Activated CD4-positive, alpha-beta memory T cell treated with anti-CD3 and anti-CD28 coated beads, Interleukin-2, amount 10 ng/mL, durations not matched to agents 7 days and 5 days (primary cell): ENCODE results near the gene MDC1. TPM values are rescaled to one million over a fixed set of nuclear protein-coding genes. Genes with fewer than 3 reads are reported as not detected.

Experiments
- CTCF ChIA-PET: fragments of 350-600 bp; sonication (Branson Sonifier 250); formaldehyde crosslinking; loops from one replicate; lab custom pipeline; 2021; ENCODE audit warnings: antibody characterized with exemption, inconsistent platforms; lab: Charles Lee
- POLR2A ChIA-PET: fragments of 350-600 bp; sonication (Branson Sonifier 250); formaldehyde crosslinking; loops from one replicate; lab custom pipeline; 2021; ENCODE audit warnings: antibody characterized with exemption; lab: Charles Lee
- DNase-seq: peaks from one replicate; pipeline ENCODE4 v3.0.0-alpha.2; 2020
- H3K27ac Mint-ChIP-seq: one replicate; pipeline ENCODE4 v1.8.0; 2021; ENCODE audit warnings: mild to moderate bottlenecking, mixed read lengths
- H3K27me3 Mint-ChIP-seq: one replicate; pipeline ENCODE4 v1.8.0; 2021; ENCODE audit warnings: mixed read lengths
- H3K36me3 Mint-ChIP-seq: one replicate; pipeline ENCODE4 v1.8.0; 2021; ENCODE audit warnings: low read depth, mixed read lengths
- H3K4me1 Mint-ChIP-seq: one replicate; pipeline ENCODE4 v1.8.0; 2021; ENCODE audit warnings: mixed read lengths
- H3K4me3 Mint-ChIP-seq: one replicate; pipeline ENCODE4 v1.8.0; 2021; ENCODE audit warnings: mild to moderate bottlenecking, mixed read lengths
- H3K9me3 Mint-ChIP-seq: one replicate; pipeline ENCODE4 v1.8.0; 2021; ENCODE audit warnings: mixed read lengths
- total RNA-seq, 2 experiments: library from RNA; stranded (reverse); gene quantifications; one replicate each; pipeline ENCODE4 v1.2.3, GENCODE V29; 2021

MDC1 gene
- total RNA-seq, 2 experiments from 2014 or later: 49.7 to 54.6 TPM

DNA sequence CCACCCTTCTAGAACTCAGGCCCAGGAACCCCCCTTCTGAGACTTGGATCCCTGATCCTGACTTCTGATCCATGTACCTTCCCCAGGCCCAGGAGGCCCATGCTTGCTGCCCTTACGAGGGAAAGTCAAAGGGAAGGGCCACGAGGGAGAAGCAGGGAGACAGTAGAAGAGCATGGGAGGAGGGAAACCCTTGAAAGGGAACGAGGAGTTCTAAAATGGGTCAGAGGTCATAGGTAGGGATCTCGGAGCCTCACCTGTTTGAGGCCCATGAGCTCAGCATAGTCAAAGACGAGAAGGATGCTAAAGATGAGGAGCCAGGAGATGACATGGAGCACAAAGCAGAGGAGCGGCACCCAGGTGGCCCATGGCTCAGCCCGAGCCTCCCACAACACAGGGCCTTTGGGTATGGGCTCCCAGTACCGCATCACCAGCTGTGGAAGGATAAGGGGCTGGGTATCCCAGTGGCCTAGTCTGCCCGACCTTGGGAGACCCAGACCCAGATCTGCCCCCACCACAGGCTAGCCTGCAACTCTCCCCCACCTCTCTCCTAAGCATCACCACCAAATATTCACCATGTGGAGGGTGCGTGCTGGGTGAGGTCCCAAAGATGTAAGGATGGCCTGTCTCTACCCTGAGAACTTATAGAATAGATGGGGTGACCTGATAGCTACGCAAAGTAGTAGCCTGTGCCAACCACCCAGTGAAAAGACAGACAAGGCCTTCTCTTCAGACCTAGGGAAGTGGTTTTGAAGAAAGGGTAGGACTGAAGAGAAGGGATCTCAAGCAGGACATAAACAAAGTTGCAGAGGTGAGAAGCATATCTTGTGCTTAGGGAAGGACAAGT, 27.8 kb downstream of the MDC1 start:
- Mint-ChIP-seq H3K4me1 (peaks cover 43% of the 10 kb centered on the region), H3K36me3 (peaks cover 40% of the 10 kb centered on the region), H3K4me3 (peak overlapping the region; percentile 93), H3K27me3 (no peaks in the 10 kb centered on the region), H3K27ac (peak overlapping the region; percentile 94), H3K9me3 (no peaks in the 10 kb centered on the region)
- CTCF ChIA-PET: interaction anchor here (1.2 to 4.8 kb wide), 4 partner anchors 10 to 42 kb away, joined by 4 to 31 read pairs (median 16); partner anchors contain the start of genes MDC1 and TUBB
- DNase-seq: no peak
- POLR2A ChIA-PET: interaction anchor here (1.1 to 6.6 kb wide), 8 partner anchors 9 to 74 kb away, joined by 3 to 88 read pairs (median 8); partner anchors contain the start of genes MDC1 and TUBB

GRCh38 chr6:30688569-30688968, 28.5 kb downstream of the MDC1 start:
- H3K27ac Mint-ChIP-seq: peak overlapping the region; percentile 94
- H3K4me1 Mint-ChIP-seq: peaks cover 43% of the 10 kb centered on the region
- POLR2A ChIA-PET: interaction anchor here (1.1 to 6.6 kb wide), 9 partner anchors 8 to 73 kb away, joined by 3 to 88 read pairs (median 6); partner anchors contain the start of genes MDC1 and TUBB
- H3K4me3 Mint-ChIP-seq: peak overlapping the region; percentile 93
- H3K9me3 Mint-ChIP-seq: no peaks in the 10 kb centered on the region
- CTCF ChIA-PET: interaction anchor here (1.2 to 4.8 kb wide), 4 partner anchors 10 to 42 kb away, joined by 4 to 31 read pairs (median 16); partner anchors contain the start of genes MDC1 and TUBB
- no peak for DNase-seq
- H3K27me3 Mint-ChIP-seq: no peaks in the 10 kb centered on the region
- peaks cover 46% of the 10 kb centered on the region for H3K36me3 Mint-ChIP-seq

DNA sequence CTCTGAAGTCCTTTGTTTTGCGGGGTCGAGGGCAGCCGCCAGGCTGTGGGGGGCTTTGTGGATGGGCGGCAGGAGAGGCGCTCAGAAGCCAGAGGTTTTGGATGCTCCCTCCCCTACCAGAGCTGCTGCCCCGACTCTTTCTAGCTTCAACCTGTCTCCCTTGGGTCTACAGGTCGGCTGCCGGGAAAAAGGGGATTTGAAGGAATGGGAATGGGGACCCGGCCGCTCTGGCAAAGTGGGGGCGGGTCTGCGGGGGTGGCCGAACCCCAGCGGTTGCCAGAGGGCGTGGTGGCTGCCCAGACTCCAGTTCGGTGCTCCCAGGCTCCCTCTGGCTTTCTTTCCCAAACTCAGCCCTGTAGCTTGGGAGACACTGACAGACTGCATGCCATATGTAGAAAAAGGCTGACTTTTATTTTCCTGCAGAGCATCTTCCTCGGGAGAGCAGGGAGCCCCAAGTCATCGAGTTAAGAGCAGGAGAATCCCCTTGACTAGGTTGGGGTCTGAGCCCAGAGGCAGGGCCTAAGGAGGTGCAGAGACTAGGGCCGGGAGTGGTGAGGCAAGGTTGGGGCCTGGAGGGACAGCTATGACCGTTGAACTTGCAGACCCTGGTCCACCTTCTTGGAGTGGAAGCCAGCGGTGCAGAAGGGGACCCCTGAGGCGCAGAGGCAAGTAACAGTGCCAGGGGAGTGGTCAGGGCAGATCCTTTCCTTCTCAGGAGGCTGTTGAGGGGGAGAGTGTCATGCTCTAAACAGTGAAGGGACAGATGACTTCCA, 29.2 kb downstream of the MDC1 start:
- Mint-ChIP-seq H3K4me1 (peaks cover 43% of the 10 kb centered on the region), H3K9me3 (no peaks in the 10 kb centered on the region), H3K27me3 (no peaks in the 10 kb centered on the region), H3K27ac (peak overlapping the region; percentile 94), H3K4me3 (peak overlapping the region; percentile 93), H3K36me3 (peaks cover 54% of the 10 kb centered on the region)
- POLR2A ChIA-PET: interaction anchor here (1.1 to 6.6 kb wide), 13 partner anchors 8 to 361 kb away, joined by 3 to 88 read pairs (median 6); partner anchors contain the start of genes MDC1, MRPS18B, PPP1R10 and TRIM39
- CTCF ChIA-PET: interaction anchor here (0.7 to 4.8 kb wide), 6 partner anchors 9 to 43 kb away, joined by 3 to 31 read pairs (median 10); partner anchors contain the start of genes DHX16, MDC1 and TUBB
- no peak for DNase-seq

GRCh38 chr6:30686908-30687658, 30.0 kb downstream of the MDC1 start:
- H3K36me3 Mint-ChIP-seq: peaks cover 61% of the 10 kb centered on the region
- H3K27ac Mint-ChIP-seq: peak overlapping the region; percentile 94
- peak; percentile 85 for DNase-seq
- H3K9me3 Mint-ChIP-seq: no peaks in the 10 kb centered on the region
- POLR2A ChIA-PET: interaction anchor here (1.1 to 6.6 kb wide), 10 partner anchors 8 to 360 kb away, joined by 3 to 88 read pairs (median 10); partner anchors contain the start of genes MDC1, MRPS18B, PPP1R10 and TRIM39
- no peaks in the 10 kb centered on the region for H3K27me3 Mint-ChIP-seq
- CTCF ChIA-PET: interaction anchor here (1.1 to 4.8 kb wide), 5 partner anchors 8 to 44 kb away, joined by 3 to 31 read pairs (median 10); partner anchors contain the start of genes DHX16, MDC1 and TUBB
- peak overlapping the region; percentile 93 for H3K4me3 Mint-ChIP-seq
- H3K4me1 Mint-ChIP-seq: peaks cover 42% of the 10 kb centered on the region

- peaks cover 37% of the 10 kb centered on the region for H3K4me1 Mint-ChIP-seq
- peaks cover 70% of the 10 kb centered on the region for H3K36me3 Mint-ChIP-seq
- POLR2A ChIA-PET: interaction anchor here (0.9 to 8.5 kb wide), 8 partner anchors 14 to 129 kb away, joined by 3 to 561 read pairs (median 6); partner anchors contain the start of genes DHX16, MDC1, MRPS18B and TUBB
Measured at GRCh38 chr6:30686009-30686907, 30.8 kb downstream of the MDC1 start, which contains the start of gene PPP1R18. PPP1R18 (minus strand) TSS chr6:30686645; CDS start chr6:30686018, 627 bp downstream.

GRCh38 chr6:30685157-30686008, 31.7 kb downstream of the MDC1 start:
- Mint-ChIP-seq H3K4me1 (peaks cover 33% of the 10 kb centered on the region), H3K27me3 (no peaks in the 10 kb centered on the region), H3K9me3 (no peaks in the 10 kb centered on the region), H3K36me3 (peaks cover 75% of the 10 kb centered on the region), H3K4me3 (peak overlapping the region; percentile 93), H3K27ac (peak overlapping the region; percentile 94)
- POLR2A ChIA-PET: interaction anchor here (0.9 to 8.5 kb wide), 9 partner anchors 12 to 176 kb away, joined by 3 to 561 read pairs (median 3); partner anchors contain the start of genes DHX16, MDC1, MRPS18B and TUBB
- CTCF ChIA-PET: interaction anchor here (0.9 to 15.7 kb wide), 2 partner anchors 26 to 43 kb away, joined by 3 to 626 read pairs; partner anchors contain the start of genes MDC1 and TUBB
- peak; percentile 50 for DNase-seq

More at GRCh38 chr6:30686009-30686907, 30.8 kb downstream of the MDC1 start, which contains the start of gene PPP1R18:
- no peaks in the 10 kb centered on the region for H3K9me3 Mint-ChIP-seq
- peak within 1 kb of the TSS; percentile 94 for H3K27ac Mint-ChIP-seq
- H3K27me3 Mint-ChIP-seq: no peaks in the 10 kb centered on the region
- H3K4me3 Mint-ChIP-seq: peak within 1 kb of the TSS; percentile 93
- CTCF ChIA-PET: interaction anchor here (15.7 kb wide), 1 partner anchor 42 kb away, joined by 626 read pairs; the partner anchor contains the start of genes MDC1 and TUBB
- peak; percentile 87 for DNase-seq

DNA sequence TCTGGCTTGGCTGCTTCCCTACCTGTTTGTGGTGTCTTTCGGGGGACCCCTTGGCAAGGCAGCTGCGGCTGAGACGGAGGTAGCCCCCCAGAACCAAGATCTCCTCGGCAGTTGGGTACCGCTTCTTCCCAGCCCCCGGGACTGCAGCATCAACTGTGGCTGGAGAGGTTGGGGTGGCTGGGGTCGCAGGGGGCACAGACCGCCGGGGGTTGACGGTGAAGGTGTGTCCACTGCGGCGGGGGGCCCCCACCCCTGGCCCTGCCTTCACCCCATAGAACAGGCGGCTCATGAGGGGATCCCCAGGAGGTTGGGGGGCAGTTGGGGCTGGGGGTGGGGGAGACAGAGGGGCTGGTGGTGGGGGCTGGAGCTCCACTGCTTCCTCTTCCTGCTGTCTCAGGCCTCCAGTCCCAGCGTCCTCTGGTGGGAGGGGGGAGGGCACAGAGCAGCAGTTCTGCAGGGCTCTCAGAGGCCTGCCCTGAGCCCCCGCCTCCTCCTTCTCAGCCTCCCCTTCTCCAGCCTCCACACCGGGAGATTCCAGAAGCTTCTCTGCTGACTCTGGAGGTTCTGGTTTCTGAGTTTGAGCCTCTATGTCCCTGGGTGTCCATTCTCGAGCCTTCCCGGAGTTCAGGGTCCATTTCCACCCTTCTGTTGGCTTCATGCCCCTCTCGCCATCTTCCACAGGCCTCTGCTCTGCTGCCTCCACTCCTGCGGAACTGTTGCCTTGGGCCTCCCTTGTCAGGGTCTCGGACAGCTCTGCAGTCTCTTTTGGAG, 32.5 kb downstream of the MDC1 start:
- H3K4me3 Mint-ChIP-seq: peak overlapping the region; percentile 93
- peak overlapping the region; percentile 95 for H3K27ac Mint-ChIP-seq
- H3K9me3 Mint-ChIP-seq: no peaks in the 10 kb centered on the region
- ChIA-PET POLR2A (interaction anchor here (1.1 to 8.5 kb wide), 10 partner anchors 12 to 175 kb away, joined by 3 to 561 read pairs (median 7); partner anchors contain the start of genes DHX16, MDC1, MRPS18B and TUBB), CTCF (interaction anchor here (0.6 to 15.7 kb wide), 3 partner anchors 15 to 44 kb away, joined by 3 to 626 read pairs (median 6); partner anchors contain the start of genes MDC1 and TUBB)
- H3K27me3 Mint-ChIP-seq: no peaks in the 10 kb centered on the region
- H3K36me3 Mint-ChIP-seq: peaks cover 81% of the 10 kb centered on the region
- DNase-seq: peak; percentile 76
- H3K4me1 Mint-ChIP-seq: peaks cover 32% of the 10 kb centered on the region

GRCh38 chr6:30683980-30684338, 33.1 kb downstream of the MDC1 start:
- no peak for DNase-seq
- Mint-ChIP-seq H3K4me3 (peak overlapping the region; percentile 93), H3K27ac (peak overlapping the region; percentile 95), H3K4me1 (peaks cover 31% of the 10 kb centered on the region), H3K27me3 (no peaks in the 10 kb centered on the region), H3K36me3 (peaks cover 85% of the 10 kb centered on the region), H3K9me3 (no peaks in the 10 kb centered on the region)
- ChIA-PET POLR2A (interaction anchor here (1.1 to 8.5 kb wide), 8 partner anchors 12 to 70 kb away, joined by 4 to 561 read pairs (median 17); partner anchors contain the start of genes DHX16, MDC1, MRPS18B and TUBB), CTCF (interaction anchor here (0.5 to 15.7 kb wide), 3 partner anchors 15 to 1107 kb away, joined by 4 to 626 read pairs (median 6); partner anchors contain the start of genes MDC1 and TUBB)
